GM12878 (cell line): Measurements from ENCODE around the gene GPR63. TPM values are rescaled to one million over a fixed set of nuclear protein-coding genes. Genes with fewer than 3 reads are reported as not detected.

Experiments
- ATAC-seq: fragments of 200-7000 bp; cut with Tn5 transposase; 3 replicates; pipeline ENCODE4 v1.9.1; 2020; ENCODE audit warnings: mild to moderate bottlenecking, moderate library complexity
- BruUV-seq: library from RNA; stranded (reverse); fragments of 400-500 nt; replicated peaks from 2 replicates; lab custom pipeline; 2021; lab: Mats Ljungman, UMichigan
- CTCF ChIA-PET: fragments of 300-600 bp; sonication (Branson Sonifier 250); formaldehyde crosslinking; extraction: SDS; loops from one replicate; lab custom pipeline; 2021; ENCODE audit warnings: inconsistent platforms; lab: Yijun Ruan, JAX
- POLR2A ChIA-PET: fragments of 350-600 bp; formaldehyde crosslinking; extraction: SDS; loops from one replicate; lab custom pipeline; 2021; ENCODE audit warnings: inconsistent platforms; lab: Charles Lee
- RAD21 ChIA-PET: fragments of 300-600 bp; sonication (Branson Sonifier 250); formaldehyde crosslinking; loops from one replicate; lab custom pipeline; 2023; ENCODE audit warnings: antibody characterized with exemption; ENCODE audit not compliant: unreplicated experiment; lab: Charles Lee
- SMC1A ChIA-PET: fragments of 300-600 bp; sonication (Branson Sonifier 250); formaldehyde crosslinking; loops from one replicate; lab custom pipeline; 2023; ENCODE audit not compliant: unreplicated experiment, uncharacterized antibody; lab: Charles Lee
- DNase-seq: peaks from one replicate; pipeline ENCODE4 v3.0.0-alpha.2; 2011; ENCODE audit warnings: low read depth, low spot score
- FAIRE-seq: peaks from 3 replicates; lab custom pipeline; 2011; peaks lifted over from hg19 to GRCh38; lab: Jason Lieb, UNC
- H2AFZ ChIP-seq: 2 replicates; pipeline ENCODE4 v1.6.0; 2011; ENCODE audit warnings: low read depth, low read length, control low read depth; ENCODE audit not compliant: control insufficient read depth
- H3K27ac ChIP-seq: 2 replicates; pipeline ENCODE4 v1.5.1; 2011; ENCODE audit warnings: control low read depth; ENCODE audit not compliant: control insufficient read depth, insufficient read depth
- H3K27me3 ChIP-seq, 2 experiments: replicated peaks in 1 of 2; 2 replicates each; pipeline versions ENCODE4 v1.6.0 to v1.6.1; 2011; ENCODE audit warnings: low read length in 1 of 2; ENCODE audit not compliant: control insufficient read depth in 2 of 2, insufficient read depth in 2 of 2
- H3K36me3 ChIP-seq, 2 experiments: 2 replicates each; pipeline ENCODE4 v1.5.1; 2011; ENCODE audit warnings: low read length in 1 of 2; ENCODE audit not compliant: control insufficient read depth in 2 of 2, insufficient read depth in 2 of 2
- H3K4me1 ChIP-seq: 2 replicates; pipeline ENCODE4 v1.6.1; 2011; ENCODE audit warnings: mild to moderate bottlenecking, low read length, moderate library complexity, mixed read lengths; ENCODE audit not compliant: control insufficient read depth, insufficient read depth
- H3K4me2 ChIP-seq: 2 replicates; pipeline ENCODE4 v1.6.0; 2011; ENCODE audit warnings: control low read depth; ENCODE audit not compliant: control insufficient read depth, insufficient read depth
- H3K4me3 ChIP-seq: fragments of 200-600 bp; sonication (generic); 2 replicates; pipeline ENCODE4 v1.5.1; 2016
- H3K79me2 ChIP-seq: 2 replicates; pipeline ENCODE4 v1.6.0; 2011; ENCODE audit warnings: low read length; ENCODE audit not compliant: control insufficient read depth, insufficient read depth
- H3K9ac ChIP-seq: 2 replicates; pipeline ENCODE4 v1.8.0; 2011; ENCODE audit warnings: low read length, control low read depth, mixed read lengths; ENCODE audit not compliant: control insufficient read depth, insufficient read depth
- H3K9me3 ChIP-seq: replicated peaks from 3 replicates; pipeline ENCODE4 v1.5.1; 2011; ENCODE audit warnings: mild to moderate bottlenecking, low read length; ENCODE audit not compliant: control insufficient read depth, insufficient read depth
- H4K20me1 ChIP-seq: 2 replicates; pipeline ENCODE4 v1.6.0; 2011; ENCODE audit not compliant: control insufficient read depth, insufficient read depth
- BCL11A ChIP-seq: IDR thresholded peaks from 2 replicates; pipeline ENCODE4 v1.6.1; 2011; ENCODE audit warnings: low read depth, low read length
- BHLHE40 ChIP-seq, 2 experiments: fragments of 450-650 bp in 1 of 2; IDR thresholded peaks; 2 replicates each; pipeline ENCODE4 v1.6.1; 2011 to 2017; ENCODE audit warnings: low read depth in 2 of 2, borderline replicate concordance in 1 of 2, improper control_type of control experiment in 1 of 2, low read length in 1 of 2, mild to moderate bottlenecking in 1 of 2
- CHD2 ChIP-seq: IDR thresholded peaks from 2 replicates; pipeline ENCODE4 v1.6.1; 2011; ENCODE audit warnings: low read depth, low read length, improper control_type of control experiment, borderline replicate concordance
- GABPA ChIP-seq: IDR thresholded peaks from 2 replicates; pipeline ENCODE4 v1.6.1; 2014; ENCODE audit warnings: antibody characterized with exemption, low read depth, mild to moderate bottlenecking, inconsistent platforms
- IRF4 ChIP-seq: IDR thresholded peaks from 2 replicates; pipeline ENCODE4 v1.6.1; 2011; ENCODE audit warnings: low read depth, low read length
- IRF5 ChIP-seq: fragments of 450-650 bp; IDR thresholded peaks from 2 replicates; pipeline ENCODE4 v1.6.1; 2017; ENCODE audit warnings: borderline replicate concordance
- KDM1A ChIP-seq: fragments of 200-600 bp; sonication (generic); IDR thresholded peaks from 2 replicates; pipeline ENCODE4 v1.6.1; 2016; ENCODE audit warnings: borderline replicate concordance
- LARP7 ChIP-seq: fragments of 450-650 bp; IDR thresholded peaks from 2 replicates; pipeline ENCODE4 v1.6.1; 2017; ENCODE audit warnings: mild to moderate bottlenecking
- NR2C1 ChIP-seq: fragments of 450-650 bp; IDR thresholded peaks from 2 replicates; pipeline ENCODE4 v1.6.1; 2017; ENCODE audit warnings: antibody characterized with exemption, mild to moderate bottlenecking, moderate library complexity
- RBBP5 ChIP-seq: fragments of 200-600 bp; sonication (generic); conservative IDR thresholded peaks from 2 replicates; pipeline ENCODE4 v1.6.1; 2016
- SMAD5 ChIP-seq: IDR thresholded peaks from 2 replicates; pipeline ENCODE4 v1.6.1; 2016; ENCODE audit warnings: antibody characterized with exemption, low read depth
- SP1 ChIP-seq: IDR thresholded peaks from one replicate; pipeline ENCODE4 v1.6.1; 2011; ENCODE audit warnings: low read depth, low read length
- SUZ12 ChIP-seq: fragments of 200-600 bp; sonication (generic); IDR thresholded peaks from one replicate; pipeline ENCODE4 v1.6.1; 2018; ENCODE audit warnings: antibody characterized with exemption, mild to moderate bottlenecking; ENCODE audit not compliant: unreplicated experiment
- TARDBP ChIP-seq: IDR thresholded peaks from 2 replicates; pipeline ENCODE4 v1.6.1; 2016; ENCODE audit warnings: borderline replicate concordance
- TCF12 ChIP-seq: IDR thresholded peaks from 2 replicates; pipeline ENCODE4 v1.6.1; 2011; ENCODE audit warnings: low read depth, mild to moderate bottlenecking, low read length
- TCF3 ChIP-seq: IDR thresholded peaks from 2 replicates; pipeline ENCODE4 v1.6.1; 2012; ENCODE audit warnings: low read depth, mild to moderate bottlenecking, low read length, borderline replicate concordance; ENCODE audit not compliant: insufficient read depth
- YY1 ChIP-seq: IDR thresholded peaks from 2 replicates; pipeline ENCODE4 v1.6.1; 2011; ENCODE audit warnings: low read depth, mild to moderate bottlenecking, low read length
- ZBTB33 ChIP-seq: fragments of 450-650 bp; IDR thresholded peaks from 2 replicates; pipeline ENCODE4 v1.6.1; 2017; ENCODE audit warnings: mild to moderate bottlenecking
- ZNF207 ChIP-seq: fragments of 450-650 bp; IDR thresholded peaks from 2 replicates; pipeline ENCODE4 v1.6.1; 2014; ENCODE audit warnings: antibody characterized with exemption, mild to moderate bottlenecking, borderline replicate concordance
- WGBS: methylation state at CpG from one replicate; pipeline ENCODE4 v1.1.6; 2016; ENCODE audit warnings: low lambda C conversion rate; ENCODE audit not compliant: insufficient replicate concordance, insufficient coverage; ENCODE audit errors: missing lambda C conversion rate; 5-methylcytosine and 5-hydroxymethylcytosine counted together
- in situ Hi-C: fragments of 300-500 bp; cut with MboI; formaldehyde crosslinking; loops from 9 replicates; pipeline ENCODE4 v1.14.3; 2018; ENCODE audit warnings: mixed read lengths
- intact Hi-C: fragments of 100-400 bp; cut with micrococcal nuclease; formaldehyde crosslinking; loops from one replicate; pipeline ENCODE4 v1.14.2; 2022; ENCODE audit not compliant: unreplicated experiment
- polyA plus RNA-seq, 11 experiments: library from polyadenylated mRNA; depleted of rRNA in 4 of 11; unstranded in 6 of 11; stranded (reverse) in 5 of 11; fragments of >200 nt; fragmentation: Nextera tagmentation in 4 of 11; fragmentation: Illumina TruSeq in 1 of 11; extraction: Ambion mirVana in 4 of 11; extraction: Trizol in 1 of 11; gene quantifications; 1 replicate in 1 of 11; 2 replicates in 10 of 11; pipeline versions ENCODE4 v1.2.1 to v1.2.3, GENCODE V29; 2011 to 2016; ENCODE audit warnings: inconsistent platforms in 2 of 11, missing spikeins in 2 of 11, low read depth in 1 of 11
- total RNA-seq, 4 experiments: library from RNA; depleted of rRNA in 3 of 4; stranded (reverse); fragments of >200 nt in 3 of 4; fragmentation: Illumina TruSeq in 1 of 4; extraction: Trizol in 1 of 4; gene quantifications; 2 replicates each; pipeline versions ENCODE4 v1.2.1 to v1.2.3, GENCODE V29; 2013 to 2021
- TF ChIP-seq, protein P1 (sequence below): IDR thresholded peaks from 2 replicates; pipeline ENCODE4 v1.6.1; 2012; ENCODE audit warnings: mild to moderate bottlenecking, low read depth, low read length

The GPR63 gene
- total and polyA plus RNA-seq, 10 of the 15 experiments (the other 5 are each of a cell fraction or from before 2014, with no cell fraction given): 1.6 to 6.6 (median 3.5) TPM

DNA sequence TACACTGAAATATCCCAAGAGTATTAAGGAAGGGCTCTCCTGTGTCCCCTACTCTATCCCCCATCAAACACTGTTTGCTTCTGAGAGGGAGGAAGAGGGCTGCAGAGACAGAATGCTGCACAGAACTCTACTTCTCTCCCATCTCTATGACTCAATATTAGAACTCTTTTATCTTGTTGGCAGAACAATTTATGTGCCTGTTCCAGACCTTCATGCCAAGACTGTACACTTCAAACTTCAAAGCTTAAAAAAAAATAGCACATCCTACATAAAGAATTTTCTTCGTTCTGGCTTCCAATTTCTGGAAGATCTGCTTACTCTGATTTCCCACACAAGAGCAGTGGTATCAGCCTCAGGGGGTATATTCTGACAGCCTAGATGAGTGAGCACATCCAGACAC, 19.6 kb upstream of the GPR63 start:
- SMC1A ChIA-PET: interaction anchor here (1.5 kb wide), 1 partner anchor 11 kb away, joined by 3 read pairs; no protein-coding TSS in a partner anchor

More for the DNA sequence above, 19.6 kb upstream of the GPR63 start:
- POLR2A ChIA-PET: no interaction called here
- 0% methylated on average over 1 of the region's 1 CpG for WGBS
- in situ Hi-C loops (no loop called here), intact Hi-C loops (no loop called here)
- FAIRE-seq: no peak
- BruUV-seq: no TSS peak
- TF ChIP-seq IRF4 (no peak), NR2C1 (no peak), ZBTB33 (no peak), TCF12 (no peak), BHLHE40 (IDR thresholded peaks at IDR 0.05; ENCODE audit: borderline replicate concordance in 1 of 2, low read depth in 2 of 2, low read length in 1 of 2) (no peak), CHD2 (no peak), BCL11A (no peak), TCF3 (no peak), SUZ12 (no peak), SP1 (no peak), IRF5 (no peak), RBBP5 (no peak), SMAD5 (no peak), KDM1A (no peak), ZNF207 (no peak), TARDBP (no peak), GABPA (no peak), YY1 (no peak), LARP7 (no peak)
- TF ChIP-seq, protein P1, sequence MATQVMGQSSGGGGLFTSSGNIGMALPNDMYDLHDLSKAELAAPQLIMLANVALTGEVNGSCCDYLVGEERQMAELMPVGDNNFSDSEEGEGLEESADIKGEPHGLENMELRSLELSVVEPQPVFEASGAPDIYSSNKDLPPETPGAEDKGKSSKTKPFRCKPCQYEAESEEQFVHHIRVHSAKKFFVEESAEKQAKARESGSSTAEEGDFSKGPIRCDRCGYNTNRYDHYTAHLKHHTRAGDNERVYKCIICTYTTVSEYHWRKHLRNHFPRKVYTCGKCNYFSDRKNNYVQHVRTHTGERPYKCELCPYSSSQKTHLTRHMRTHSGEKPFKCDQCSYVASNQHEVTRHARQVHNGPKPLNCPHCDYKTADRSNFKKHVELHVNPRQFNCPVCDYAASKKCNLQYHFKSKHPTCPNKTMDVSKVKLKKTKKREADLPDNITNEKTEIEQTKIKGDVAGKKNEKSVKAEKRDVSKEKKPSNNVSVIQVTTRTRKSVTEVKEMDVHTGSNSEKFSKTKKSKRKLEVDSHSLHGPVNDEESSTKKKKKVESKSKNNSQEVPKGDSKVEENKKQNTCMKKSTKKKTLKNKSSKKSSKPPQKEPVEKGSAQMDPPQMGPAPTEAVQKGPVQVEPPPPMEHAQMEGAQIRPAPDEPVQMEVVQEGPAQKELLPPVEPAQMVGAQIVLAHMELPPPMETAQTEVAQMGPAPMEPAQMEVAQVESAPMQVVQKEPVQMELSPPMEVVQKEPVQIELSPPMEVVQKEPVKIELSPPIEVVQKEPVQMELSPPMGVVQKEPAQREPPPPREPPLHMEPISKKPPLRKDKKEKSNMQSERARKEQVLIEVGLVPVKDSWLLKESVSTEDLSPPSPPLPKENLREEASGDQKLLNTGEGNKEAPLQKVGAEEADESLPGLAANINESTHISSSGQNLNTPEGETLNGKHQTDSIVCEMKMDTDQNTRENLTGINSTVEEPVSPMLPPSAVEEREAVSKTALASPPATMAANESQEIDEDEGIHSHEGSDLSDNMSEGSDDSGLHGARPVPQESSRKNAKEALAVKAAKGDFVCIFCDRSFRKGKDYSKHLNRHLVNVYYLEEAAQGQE: no peak
- TF ChIP-seq, all 136 proteins: peak for 0
- no peak overlapping the region for H3K9ac ChIP-seq
- no peak overlapping the region for H3K4me3 ChIP-seq
- no peaks in the 10 kb centered on the region for H3K36me3 ChIP-seq
- no peaks in the 10 kb centered on the region for H3K27me3 ChIP-seq
- no peaks in the 10 kb centered on the region for H4K20me1 ChIP-seq
- H3K79me2 ChIP-seq: no peaks in the 10 kb centered on the region
- ATAC-seq (no peak), DNase-seq (no peak)
- H3K27ac ChIP-seq: no peak overlapping the region
- H3K9me3 ChIP-seq: no peaks in the 10 kb centered on the region; the same call in 2 of the 3 replicates
- CTCF ChIA-PET: interaction anchor here (1.0 kb wide), 1 partner anchor 230 kb away, joined by 7 read pairs; no protein-coding TSS in a partner anchor
- RAD21 ChIA-PET: no interaction called here
- no peak overlapping the region for H2AFZ ChIP-seq
- no peaks in the 10 kb centered on the region for H3K4me1 ChIP-seq
- no peak overlapping the region for H3K4me2 ChIP-seq
